CD4-positive, alpha-beta T cell treated with Interleukin-4 for 1 hour (primary cell): Measurements from ENCODE around the gene STK33.

ENCODE experiments used
- DNase-seq, 2 donors: peaks; one replicate each; pipeline ENCODE4 v3.0.0-alpha.2; 2020 to 2022

STK33 gene

GRCh38 chr11:8403310-8403709, 190.7 kb downstream of the STK33 start:
- no peak for DNase-seq

GRCh38 chr11:8392886-8393285, 201.1 kb downstream of the STK33 start:
- DNase-seq, result no peak

- DNase-seq, result no peak
Measured at GRCh38 chr11:8392166-8392565, 201.9 kb downstream of the STK33 start.

- no peak for DNase-seq
Measured at GRCh38 chr11:8390851-8391612, 203.0 kb downstream of the STK33 start.

- no peak for DNase-seq
Measured at GRCh38 chr11:8389029-8389996, 204.7 kb downstream of the STK33 start.

GRCh38 chr11:8387693-8388092, 206.3 kb downstream of the STK33 start:
- DNase-seq, result no peak

- DNase-seq, result no peak
Measured at GRCh38 chr11:8387141-8387540, 206.9 kb downstream of the STK33 start.

GRCh38 chr11:8386134-8386864, 207.7 kb downstream of the STK33 start:
- no peak for DNase-seq

GRCh38 chr11:8384199-8384821, 209.7 kb downstream of the STK33 start:
- no peak for DNase-seq

- DNase-seq, result no peak
Measured at GRCh38 chr11:8383627-8384026, 210.4 kb downstream of the STK33 start.

GRCh38 chr11:8383227-8383626, 210.8 kb downstream of the STK33 start:
- DNase-seq, result no peak

- no peak for DNase-seq
Measured at GRCh38 chr11:8382436-8383053, 211.5 kb downstream of the STK33 start.

- DNase-seq, result no peak
Measured at GRCh38 chr11:8381871-8382396, 212.1 kb downstream of the STK33 start.

GRCh38 chr11:8381343-8381742, 212.7 kb downstream of the STK33 start:
- DNase-seq, result no peak

- DNase-seq, result no peak
Measured at GRCh38 chr11:8375932-8376331, 218.1 kb downstream of the STK33 start.

- no peak for DNase-seq
Measured at GRCh38 chr11:8375460-8375859, 218.6 kb downstream of the STK33 start.

GRCh38 chr11:8374716-8375115, 219.3 kb downstream of the STK33 start:
- no peak for DNase-seq

GRCh38 chr11:8373519-8374432, 220.3 kb downstream of the STK33 start:
- DNase-seq, result no peak

- no peak for DNase-seq
Measured at GRCh38 chr11:8372641-8373381, 221.2 kb downstream of the STK33 start.

GRCh38 chr11:8371516-8371884, 222.5 kb downstream of the STK33 start:
- DNase-seq, result no peak
